ENCODE results near the gene UGT1A5.

DNA sequence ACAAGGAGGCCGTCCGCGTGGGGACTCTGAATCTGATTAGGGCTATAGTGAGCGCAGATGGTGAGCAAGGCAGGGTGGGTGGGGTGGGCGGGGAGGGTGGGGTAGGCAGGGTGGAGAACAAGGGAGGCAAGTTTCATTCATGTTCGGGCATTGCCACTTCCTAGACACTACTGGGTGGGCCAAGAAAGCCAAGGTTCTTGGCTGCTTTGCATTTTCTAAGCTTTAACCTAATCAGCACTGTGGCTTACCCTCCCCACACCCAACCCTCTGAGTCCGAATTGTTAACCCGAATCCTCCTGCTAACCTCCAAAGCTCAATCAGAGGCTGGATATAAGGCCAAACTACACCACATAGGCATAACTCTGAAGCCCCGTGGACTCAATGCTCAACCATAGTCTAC, 83.5 kb downstream of the UGT1A5 start:
- TF ChIP-seq, protein P1, sequence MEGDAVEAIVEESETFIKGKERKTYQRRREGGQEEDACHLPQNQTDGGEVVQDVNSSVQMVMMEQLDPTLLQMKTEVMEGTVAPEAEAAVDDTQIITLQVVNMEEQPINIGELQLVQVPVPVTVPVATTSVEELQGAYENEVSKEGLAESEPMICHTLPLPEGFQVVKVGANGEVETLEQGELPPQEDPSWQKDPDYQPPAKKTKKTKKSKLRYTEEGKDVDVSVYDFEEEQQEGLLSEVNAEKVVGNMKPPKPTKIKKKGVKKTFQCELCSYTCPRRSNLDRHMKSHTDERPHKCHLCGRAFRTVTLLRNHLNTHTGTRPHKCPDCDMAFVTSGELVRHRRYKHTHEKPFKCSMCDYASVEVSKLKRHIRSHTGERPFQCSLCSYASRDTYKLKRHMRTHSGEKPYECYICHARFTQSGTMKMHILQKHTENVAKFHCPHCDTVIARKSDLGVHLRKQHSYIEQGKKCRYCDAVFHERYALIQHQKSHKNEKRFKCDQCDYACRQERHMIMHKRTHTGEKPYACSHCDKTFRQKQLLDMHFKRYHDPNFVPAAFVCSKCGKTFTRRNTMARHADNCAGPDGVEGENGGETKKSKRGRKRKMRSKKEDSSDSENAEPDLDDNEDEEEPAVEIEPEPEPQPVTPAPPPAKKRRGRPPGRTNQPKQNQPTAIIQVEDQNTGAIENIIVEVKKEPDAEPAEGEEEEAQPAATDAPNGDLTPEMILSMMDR (optimal IDR thresholded peaks at IDR 0.05 in 1 of 3, IDR thresholded peaks at IDR 0.05 in 1 of 3, conservative IDR thresholded peaks at IDR 0.05 in 1 of 3; ENCODE audit: extremely low read depth in 1 of 3, insufficient read depth in 2 of 3, low read length in 3 of 3): no peak
- no peak for TF ChIP-seq EZH2 (IDR thresholded peaks at IDR 0.05; ENCODE audit: low read length)

Data from keratinocyte (primary cell).